ENCODE data around the gene TBC1D5.

Gene TBC1D5

GRCh38 chr3:17761563-17761962 is 19.1 kb upstream of the TBC1D5 start:
- DNase-seq (no peak), ATAC-seq (replicated peaks) (no peak)
- peaks cover 13 to 18% of the 10 kb centered on the region in 2 donors for H3K4me1 Mint-ChIP-seq
- H3K36me3 Mint-ChIP-seq: no peaks in the 10 kb centered on the region
- no peak overlapping the region for H3K4me3 Mint-ChIP-seq
- H3K27me3 Mint-ChIP-seq: no peaks in the 10 kb centered on the region
- H3K27ac Mint-ChIP-seq: no peak overlapping the region
- H3K9me3 Mint-ChIP-seq: no peaks in the 10 kb centered on the region

GRCh38 chr3:17759901-17760300 is 17.5 kb upstream of the TBC1D5 start:
- no peaks in the 10 kb centered on the region for H3K9me3 Mint-ChIP-seq
- peaks cover 6 to 12% of the 10 kb centered on the region in 2 donors for H3K4me1 Mint-ChIP-seq
- H3K27ac Mint-ChIP-seq: no peak overlapping the region
- no peak for ATAC-seq (replicated peaks)
- no peak for DNase-seq
- no peaks in the 10 kb centered on the region for H3K27me3 Mint-ChIP-seq
- H3K4me3 Mint-ChIP-seq: no peak overlapping the region
- H3K36me3 Mint-ChIP-seq: no peaks in the 10 kb centered on the region

GRCh38 chr3:17755836-17756235 is 13.4 kb upstream of the TBC1D5 start:
- H3K27ac Mint-ChIP-seq: no peak overlapping the region
- peaks cover 0 to 5% of the 10 kb centered on the region in 2 donors for H3K4me1 Mint-ChIP-seq
- no peaks in the 10 kb centered on the region for H3K9me3 Mint-ChIP-seq
- H3K36me3 Mint-ChIP-seq: no peaks in the 10 kb centered on the region
- no peaks in the 10 kb centered on the region for H3K27me3 Mint-ChIP-seq
- ATAC-seq (replicated peaks): no peak
- no peak overlapping the region for H3K4me3 Mint-ChIP-seq
- DNase-seq: no peak

GRCh38 chr3:17753632-17753992 is 11.2 kb upstream of the TBC1D5 start:
- H3K36me3 Mint-ChIP-seq: no peaks in the 10 kb centered on the region
- no peak overlapping the region for H3K4me3 Mint-ChIP-seq
- no peaks in the 10 kb centered on the region for H3K27me3 Mint-ChIP-seq
- no peaks in the 10 kb centered on the region for H3K9me3 Mint-ChIP-seq
- no peak overlapping the region for H3K27ac Mint-ChIP-seq
- ATAC-seq (replicated peaks) (no peak), DNase-seq (no peak)
- peaks cover 13 to 16% of the 10 kb centered on the region in 2 donors for H3K4me1 Mint-ChIP-seq

GRCh38 chr3:17752876-17753631 is 10.6 kb upstream of the TBC1D5 start:
- no peak for ATAC-seq (replicated peaks)
- no peak for DNase-seq
- H3K4me1 Mint-ChIP-seq: peaks cover 13 to 16% of the 10 kb centered on the region in 2 donors
- H3K4me3 Mint-ChIP-seq: no peak overlapping the region
- H3K27ac Mint-ChIP-seq: no peak overlapping the region
- H3K9me3 Mint-ChIP-seq: no peaks in the 10 kb centered on the region
- H3K27me3 Mint-ChIP-seq: no peaks in the 10 kb centered on the region
- no peaks in the 10 kb centered on the region for H3K36me3 Mint-ChIP-seq

- peaks cover 19 to 20% of the 10 kb centered on the region in 2 donors for H3K4me1 Mint-ChIP-seq
- H3K36me3 Mint-ChIP-seq: no peaks in the 10 kb centered on the region
- no peaks in the 10 kb centered on the region for H3K27me3 Mint-ChIP-seq
- no peaks in the 10 kb centered on the region for H3K9me3 Mint-ChIP-seq
- DNase-seq (no peak), ATAC-seq (replicated peaks) (no peak)
- H3K4me3 Mint-ChIP-seq: no peak overlapping the region
- H3K27ac Mint-ChIP-seq: no peak overlapping the region
Observed at GRCh38 chr3:17752436-17752835, 10.0 kb upstream of the TBC1D5 start.

GRCh38 chr3:17749705-17750293 is 7.4 kb upstream of the TBC1D5 start:
- no peaks in the 10 kb centered on the region for H3K9me3 Mint-ChIP-seq
- ATAC-seq (replicated peaks): no peak
- DNase-seq: no peak
- H3K27ac Mint-ChIP-seq: peak overlapping the region; percentile 47
- no peaks in the 10 kb centered on the region for H3K27me3 Mint-ChIP-seq
- H3K4me1 Mint-ChIP-seq: peaks cover 30 to 45% of the 10 kb centered on the region in 2 donors
- no peaks in the 10 kb centered on the region for H3K36me3 Mint-ChIP-seq
- peak overlapping the region; percentile 60 to 71 for H3K4me3 Mint-ChIP-seq

- Mint-ChIP-seq H3K4me1 (peaks cover 32 to 51% of the 10 kb centered on the region in 2 donors), H3K36me3 (no peaks in the 10 kb centered on the region), H3K27ac (peak overlapping the region; percentile 7), H3K4me3 (peak overlapping the region; percentile 60 to 71), H3K9me3 (no peaks in the 10 kb centered on the region), H3K27me3 (no peaks in the 10 kb centered on the region)
- ATAC-seq (replicated peaks) (peak; percentile 26 to 27), DNase-seq (no peak)
Observed at GRCh38 chr3:17749281-17749680, 6.8 kb upstream of the TBC1D5 start.

- no peaks in the 10 kb centered on the region for H3K27me3 Mint-ChIP-seq
- peak overlapping the region; percentile 52 to 54 for H3K4me3 Mint-ChIP-seq
- no peaks in the 10 kb centered on the region for H3K36me3 Mint-ChIP-seq
- H3K27ac Mint-ChIP-seq: peak overlapping the region; percentile 60
- peaks cover 35 to 64% of the 10 kb centered on the region in 2 donors for H3K4me1 Mint-ChIP-seq
- no peaks in the 10 kb centered on the region for H3K9me3 Mint-ChIP-seq
- no peak for DNase-seq
- ATAC-seq (replicated peaks): peak; percentile 24 to 41
Observed at GRCh38 chr3:17747890-17748247, 5.4 kb upstream of the TBC1D5 start.

- H3K9me3 Mint-ChIP-seq: no peaks in the 10 kb centered on the region
- H3K4me1 Mint-ChIP-seq: peaks cover 35 to 64% of the 10 kb centered on the region in 2 donors
- H3K36me3 Mint-ChIP-seq: no peaks in the 10 kb centered on the region
- DNase-seq (no peak), ATAC-seq (replicated peaks) (peak; percentile 79)
- peak overlapping the region; percentile 52 to 54 for H3K4me3 Mint-ChIP-seq
- no peaks in the 10 kb centered on the region for H3K27me3 Mint-ChIP-seq
- H3K27ac Mint-ChIP-seq: peak overlapping the region; percentile 60
Observed at GRCh38 chr3:17747174-17747889, 4.9 kb upstream of the TBC1D5 start.

- peak overlapping the region; percentile 27 for H3K27ac Mint-ChIP-seq
- H3K4me1 Mint-ChIP-seq: peaks cover 36 to 69% of the 10 kb centered on the region in 2 donors
- no peak overlapping the region for H3K4me3 Mint-ChIP-seq
Observed at GRCh38 chr3:17745894-17746293, 3.5 kb upstream of the TBC1D5 start.

GRCh38 chr3:17745301-17745700 is 2.9 kb upstream of the TBC1D5 start:
- no peaks in the 10 kb centered on the region for H3K9me3 Mint-ChIP-seq
- H3K36me3 Mint-ChIP-seq: no peaks in the 10 kb centered on the region
- H3K4me1 Mint-ChIP-seq: peaks cover 40 to 74% of the 10 kb centered on the region in 2 donors
- no peak for ATAC-seq (replicated peaks)
- DNase-seq: no peak
- H3K4me3 Mint-ChIP-seq: no peak overlapping the region
- no peak overlapping the region for H3K27ac Mint-ChIP-seq
- H3K27me3 Mint-ChIP-seq: no peaks in the 10 kb centered on the region

More at GRCh38 chr3:17745894-17746293, 3.5 kb upstream of the TBC1D5 start:
- no peak for DNase-seq
- H3K36me3 Mint-ChIP-seq: no peaks in the 10 kb centered on the region
- no peaks in the 10 kb centered on the region for H3K9me3 Mint-ChIP-seq
- ATAC-seq (replicated peaks): no peak
- H3K27me3 Mint-ChIP-seq: no peaks in the 10 kb centered on the region

- H3K4me3 Mint-ChIP-seq: peak overlapping the region in 1 of 2 donors; percentile 50
- H3K36me3 Mint-ChIP-seq: no peaks in the 10 kb centered on the region
- H3K4me1 Mint-ChIP-seq: peaks cover 37 to 75% of the 10 kb centered on the region in 2 donors
- H3K9me3 Mint-ChIP-seq: no peaks in the 10 kb centered on the region
- H3K27ac Mint-ChIP-seq: no peak overlapping the region
- ATAC-seq (replicated peaks) (no peak), DNase-seq (no peak)
- H3K27me3 Mint-ChIP-seq: no peaks in the 10 kb centered on the region
Observed at GRCh38 chr3:17744693-17745092, 2.3 kb upstream of the TBC1D5 start.

- peak overlapping the region; percentile 80 for H3K27ac Mint-ChIP-seq
- DNase-seq (no peak), ATAC-seq (replicated peaks) (no peak)
- no peaks in the 10 kb centered on the region for H3K27me3 Mint-ChIP-seq
- no peaks in the 10 kb centered on the region for H3K9me3 Mint-ChIP-seq
- peaks cover 0 to 4% of the 10 kb centered on the region in 2 donors for H3K36me3 Mint-ChIP-seq
- peaks cover 36 to 76% of the 10 kb centered on the region in 2 donors for H3K4me1 Mint-ChIP-seq
- peak overlapping the region; percentile 88 to 97 for H3K4me3 Mint-ChIP-seq
Observed at GRCh38 chr3:17743658-17743995, 1.2 kb upstream of the TBC1D5 start.
